GM23338 (cell line): Measurements from ENCODE around the gene TXNL4B.

Source experiments
- CREB1 ChIP-seq: fragments of 250-450 bp; sonication (Bioruptor Pico); IDR thresholded peaks from 2 replicates; pipeline ENCODE4 v1.5.0; 2020; ENCODE audit warnings: low read depth, mild to moderate bottlenecking, moderate library complexity
- EZH2 ChIP-seq: fragments of 200-600 bp; sonication (generic); IDR thresholded peaks from one replicate; pipeline ENCODE4 v1.8.0; 2017; ENCODE audit warnings: antibody characterized with exemption, mild to moderate bottlenecking, low read depth; ENCODE audit not compliant: unreplicated experiment
- EZH2phosphoT487 ChIP-seq: fragments of 200-600 bp; sonication (generic); IDR thresholded peaks from one replicate; pipeline ENCODE4 v1.8.1; 2018; ENCODE audit warnings: antibody characterized with exemption; ENCODE audit not compliant: unreplicated experiment
- NANOG ChIP-seq: IDR thresholded peaks from 2 replicates; pipeline ENCODE4 v1.6.1; 2016; ENCODE audit warnings: antibody characterized with exemption, borderline replicate concordance
- POLR2AphosphoS5 ChIP-seq: IDR thresholded peaks from 2 replicates; pipeline ENCODE4 v1.6.1; 2016; ENCODE audit warnings: antibody characterized with exemption, low read depth
- STAT1 ChIP-seq: IDR thresholded peaks from one replicate; pipeline ENCODE4 v1.6.1; 2016; ENCODE audit warnings: antibody characterized with exemption; ENCODE audit not compliant: unreplicated experiment
- ZNF114 ChIP-seq: fragments of 250-450 bp; sonication (Bioruptor Pico); IDR thresholded peaks from 2 replicates; pipeline ENCODE4 v1.5.0; 2020; ENCODE audit warnings: mild to moderate bottlenecking, moderate library complexity
- ZNF331 ChIP-seq: fragments of 250-450 bp; sonication (Bioruptor Pico); IDR thresholded peaks from 2 replicates; pipeline ENCODE4 v1.5.0; 2020; ENCODE audit warnings: low read depth, mild to moderate bottlenecking, moderate library complexity
- TF ChIP-seq, protein P1 (sequence below), 2 experiments: fragments of 200-600 bp in 1 of 2; sonication (generic) in 1 of 2; conservative IDR thresholded peaks; 2 replicates each; pipeline versions ENCODE4 v1.5.1 to v1.6.1; 2016 to 2017; ENCODE audit warnings: antibody characterized with exemption in 2 of 2, low read depth in 2 of 2, mild to moderate bottlenecking in 2 of 2, moderate library complexity in 1 of 2
- TF ChIP-seq, protein P2 (sequence below): IDR thresholded peaks from one replicate; pipeline ENCODE4 v1.6.1; 2018; ENCODE audit warnings: antibody characterized with exemption; ENCODE audit not compliant: unreplicated experiment

DNA sequence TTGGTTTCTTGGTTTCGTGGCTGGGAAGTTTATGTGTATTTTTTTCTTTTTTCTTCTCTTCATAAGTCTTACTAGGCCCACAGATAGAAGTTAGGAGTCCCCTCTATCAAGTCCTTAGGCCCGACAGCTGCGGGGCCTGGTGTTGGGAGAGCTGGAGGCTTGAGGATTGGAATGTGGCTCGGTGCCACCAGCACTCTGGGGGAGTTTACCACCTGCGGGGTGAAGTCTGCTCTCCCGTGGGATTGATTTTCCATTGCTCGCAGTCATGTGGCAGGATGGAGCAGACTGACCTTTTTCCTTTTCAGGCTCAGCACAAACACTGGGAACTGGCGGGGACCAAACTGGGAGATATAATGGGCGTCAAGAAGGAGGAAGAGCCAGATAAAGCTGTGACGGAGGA, 7.8 kb upstream of the TXNL4B start:
- TF ChIP-seq POLR2AphosphoS5, result no peak
- TF ChIP-seq, protein P1, sequence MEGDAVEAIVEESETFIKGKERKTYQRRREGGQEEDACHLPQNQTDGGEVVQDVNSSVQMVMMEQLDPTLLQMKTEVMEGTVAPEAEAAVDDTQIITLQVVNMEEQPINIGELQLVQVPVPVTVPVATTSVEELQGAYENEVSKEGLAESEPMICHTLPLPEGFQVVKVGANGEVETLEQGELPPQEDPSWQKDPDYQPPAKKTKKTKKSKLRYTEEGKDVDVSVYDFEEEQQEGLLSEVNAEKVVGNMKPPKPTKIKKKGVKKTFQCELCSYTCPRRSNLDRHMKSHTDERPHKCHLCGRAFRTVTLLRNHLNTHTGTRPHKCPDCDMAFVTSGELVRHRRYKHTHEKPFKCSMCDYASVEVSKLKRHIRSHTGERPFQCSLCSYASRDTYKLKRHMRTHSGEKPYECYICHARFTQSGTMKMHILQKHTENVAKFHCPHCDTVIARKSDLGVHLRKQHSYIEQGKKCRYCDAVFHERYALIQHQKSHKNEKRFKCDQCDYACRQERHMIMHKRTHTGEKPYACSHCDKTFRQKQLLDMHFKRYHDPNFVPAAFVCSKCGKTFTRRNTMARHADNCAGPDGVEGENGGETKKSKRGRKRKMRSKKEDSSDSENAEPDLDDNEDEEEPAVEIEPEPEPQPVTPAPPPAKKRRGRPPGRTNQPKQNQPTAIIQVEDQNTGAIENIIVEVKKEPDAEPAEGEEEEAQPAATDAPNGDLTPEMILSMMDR (conservative IDR thresholded peaks at IDR 0.05; ENCODE audit: low read depth in 2 of 2), result no peak
- TF ChIP-seq EZH2, result no peak
- TF ChIP-seq, protein P2, sequence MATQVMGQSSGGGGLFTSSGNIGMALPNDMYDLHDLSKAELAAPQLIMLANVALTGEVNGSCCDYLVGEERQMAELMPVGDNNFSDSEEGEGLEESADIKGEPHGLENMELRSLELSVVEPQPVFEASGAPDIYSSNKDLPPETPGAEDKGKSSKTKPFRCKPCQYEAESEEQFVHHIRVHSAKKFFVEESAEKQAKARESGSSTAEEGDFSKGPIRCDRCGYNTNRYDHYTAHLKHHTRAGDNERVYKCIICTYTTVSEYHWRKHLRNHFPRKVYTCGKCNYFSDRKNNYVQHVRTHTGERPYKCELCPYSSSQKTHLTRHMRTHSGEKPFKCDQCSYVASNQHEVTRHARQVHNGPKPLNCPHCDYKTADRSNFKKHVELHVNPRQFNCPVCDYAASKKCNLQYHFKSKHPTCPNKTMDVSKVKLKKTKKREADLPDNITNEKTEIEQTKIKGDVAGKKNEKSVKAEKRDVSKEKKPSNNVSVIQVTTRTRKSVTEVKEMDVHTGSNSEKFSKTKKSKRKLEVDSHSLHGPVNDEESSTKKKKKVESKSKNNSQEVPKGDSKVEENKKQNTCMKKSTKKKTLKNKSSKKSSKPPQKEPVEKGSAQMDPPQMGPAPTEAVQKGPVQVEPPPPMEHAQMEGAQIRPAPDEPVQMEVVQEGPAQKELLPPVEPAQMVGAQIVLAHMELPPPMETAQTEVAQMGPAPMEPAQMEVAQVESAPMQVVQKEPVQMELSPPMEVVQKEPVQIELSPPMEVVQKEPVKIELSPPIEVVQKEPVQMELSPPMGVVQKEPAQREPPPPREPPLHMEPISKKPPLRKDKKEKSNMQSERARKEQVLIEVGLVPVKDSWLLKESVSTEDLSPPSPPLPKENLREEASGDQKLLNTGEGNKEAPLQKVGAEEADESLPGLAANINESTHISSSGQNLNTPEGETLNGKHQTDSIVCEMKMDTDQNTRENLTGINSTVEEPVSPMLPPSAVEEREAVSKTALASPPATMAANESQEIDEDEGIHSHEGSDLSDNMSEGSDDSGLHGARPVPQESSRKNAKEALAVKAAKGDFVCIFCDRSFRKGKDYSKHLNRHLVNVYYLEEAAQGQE, result no peak
- TF ChIP-seq EZH2phosphoT487, result no peak
- TF ChIP-seq STAT1, result no peak
- no peak for TF ChIP-seq CREB1 (CRISPR knock-in tag)
- TF ChIP-seq ZNF331 (CRISPR knock-in tag), result no peak
- TF ChIP-seq ZNF114 (CRISPR knock-in tag), result no peak
- TF ChIP-seq NANOG, result no peak
